CD4-positive, alpha-beta T cell treated with Interferon alpha-2 for 1 hour (primary cell): Measurements from ENCODE around the gene ABCB9.

Source experiments
- DNase-seq, 2 donors: peaks; one replicate each; pipeline ENCODE4 v3.0.0-alpha.2; 2020 to 2022

ABCB9 gene

GRCh38 chr12:122994781-122995502 lies 28.7 kb upstream of the ABCB9 start:
- no peak for DNase-seq

DNA sequence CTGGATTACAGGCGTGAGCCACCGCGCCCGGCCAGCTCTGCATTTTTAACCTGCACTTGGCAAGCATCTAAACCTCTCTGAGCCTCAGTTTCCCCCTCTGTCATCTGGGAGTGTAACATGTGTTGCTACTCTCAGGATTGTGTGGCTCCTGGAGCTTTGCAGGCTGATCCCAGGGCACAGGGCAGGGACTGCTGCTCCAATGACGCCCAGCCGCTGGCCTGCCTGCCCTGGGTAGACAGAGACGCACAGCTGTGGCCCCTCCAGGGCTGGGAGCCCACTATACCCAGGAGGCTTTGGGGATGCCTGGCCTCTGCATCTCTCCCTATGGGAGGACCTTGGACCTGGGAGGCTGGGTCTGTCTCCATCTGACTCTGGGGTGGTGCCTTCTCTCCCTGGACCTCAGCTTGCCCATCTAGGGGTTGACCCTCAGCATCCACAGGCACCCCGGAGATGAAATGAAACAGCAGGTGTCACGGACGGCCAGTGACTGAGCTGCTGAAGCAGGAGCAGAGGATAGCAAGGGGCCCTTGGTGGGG lies 27.9 kb upstream of the ABCB9 start:
- DNase-seq = no peak

DNA sequence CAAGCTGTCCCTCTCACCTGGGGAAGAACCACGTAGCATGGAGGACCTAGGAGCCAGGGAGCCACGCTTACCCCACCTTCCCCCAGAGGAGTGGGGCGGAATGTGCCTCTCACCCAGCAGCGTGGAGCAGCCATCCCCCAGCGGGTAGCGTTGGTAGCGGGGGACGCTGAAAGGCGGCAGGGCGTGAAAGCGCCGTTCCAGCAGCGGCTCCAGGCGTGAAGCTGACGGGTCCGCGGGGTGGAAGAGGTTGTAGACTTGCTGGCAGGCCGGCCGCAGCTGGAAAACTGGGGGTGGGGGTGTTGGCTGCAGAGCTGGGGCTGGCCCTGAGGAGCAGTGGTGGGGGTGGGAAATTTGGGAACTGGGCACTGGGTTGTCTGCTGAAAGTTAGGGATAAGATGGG lies 26.1 kb upstream of the ABCB9 start:
- no peak for DNase-seq

- no peak for DNase-seq
Measured at GRCh38 chr12:122991623-122992275, 25.5 kb upstream of the ABCB9 start.

GRCh38 chr12:122990961-122991622 lies 24.8 kb upstream of the ABCB9 start:
- no peak for DNase-seq

DNA sequence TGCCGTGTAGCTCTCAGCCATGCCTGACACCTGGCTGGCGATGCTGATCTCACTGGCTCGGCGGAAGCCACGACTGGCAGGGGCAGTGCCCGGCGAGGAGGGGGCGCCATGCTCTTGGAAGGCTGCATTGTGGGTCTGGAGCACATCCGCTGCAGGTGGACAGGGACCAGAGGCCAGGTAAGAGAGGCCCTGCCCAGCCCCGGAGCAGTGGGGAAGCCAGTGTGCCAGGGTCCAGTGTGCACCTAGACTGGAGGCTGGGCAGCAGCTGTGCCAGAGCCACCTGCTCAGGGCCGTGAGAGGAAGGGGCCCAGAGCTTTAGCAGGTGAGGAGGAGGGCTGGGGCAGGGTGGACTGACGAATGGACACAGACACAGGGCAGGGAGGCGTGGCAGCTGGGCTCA lies 24.3 kb upstream of the ABCB9 start:
- no peak for DNase-seq

DNA sequence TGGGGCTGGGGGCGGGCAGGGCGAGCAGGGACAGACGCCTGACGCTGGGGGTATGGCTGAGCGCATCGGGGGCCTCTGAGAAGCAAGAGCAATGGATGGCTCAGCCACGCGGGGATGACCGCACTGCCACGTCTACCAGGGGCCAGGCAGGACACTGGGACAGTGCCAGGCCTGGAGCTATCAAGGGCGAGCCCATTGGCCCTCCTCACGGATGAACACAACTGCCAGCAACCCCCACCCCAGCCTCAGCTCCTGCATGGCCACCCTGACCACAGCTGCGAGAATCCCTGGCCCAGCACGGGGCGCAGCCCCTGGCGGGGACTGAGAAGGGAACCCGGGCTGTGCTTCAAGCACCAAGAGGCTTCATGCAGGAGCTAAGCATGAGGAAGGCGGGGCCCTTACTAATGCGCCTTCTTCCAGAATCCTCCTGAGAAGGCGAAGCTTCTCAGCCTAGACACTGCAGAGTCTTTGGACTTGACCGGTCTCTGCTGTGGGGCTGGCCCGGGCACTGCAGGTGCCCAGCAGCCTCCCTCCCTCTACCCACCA lies 23.7 kb upstream of the ABCB9 start:
- DNase-seq = no peak

DNA sequence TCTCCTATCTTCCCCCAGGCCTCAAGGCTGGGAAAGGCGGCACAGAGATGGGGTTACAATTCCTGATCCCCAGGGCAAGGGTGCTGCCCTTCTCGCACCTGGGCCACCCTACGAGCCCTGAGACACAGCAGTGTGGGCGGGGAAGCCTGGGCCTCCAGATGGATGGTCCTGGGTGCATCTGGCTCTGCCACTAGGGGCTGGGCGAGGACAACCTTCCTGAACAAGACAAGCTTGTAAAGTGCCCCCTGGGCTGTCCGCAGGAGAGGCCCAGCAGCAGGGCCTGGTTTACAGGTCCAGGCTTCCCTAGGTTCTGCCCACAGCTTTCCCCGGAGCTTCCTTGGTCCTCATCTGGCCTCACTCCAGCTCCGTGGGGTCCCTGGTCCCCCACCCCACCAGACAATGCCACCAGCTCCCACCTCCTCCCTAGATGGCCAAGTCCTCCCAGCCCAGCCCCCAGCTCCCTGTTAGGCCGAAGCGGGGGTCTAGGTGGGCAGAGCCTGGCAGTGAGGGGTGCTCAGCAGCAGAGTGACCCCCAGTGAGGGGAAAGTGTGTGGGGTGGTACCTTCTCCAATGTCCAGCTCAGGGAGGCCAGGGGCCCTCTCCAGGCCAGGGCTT lies 23.1 kb upstream of the ABCB9 start:
- no peak for DNase-seq

DNA sequence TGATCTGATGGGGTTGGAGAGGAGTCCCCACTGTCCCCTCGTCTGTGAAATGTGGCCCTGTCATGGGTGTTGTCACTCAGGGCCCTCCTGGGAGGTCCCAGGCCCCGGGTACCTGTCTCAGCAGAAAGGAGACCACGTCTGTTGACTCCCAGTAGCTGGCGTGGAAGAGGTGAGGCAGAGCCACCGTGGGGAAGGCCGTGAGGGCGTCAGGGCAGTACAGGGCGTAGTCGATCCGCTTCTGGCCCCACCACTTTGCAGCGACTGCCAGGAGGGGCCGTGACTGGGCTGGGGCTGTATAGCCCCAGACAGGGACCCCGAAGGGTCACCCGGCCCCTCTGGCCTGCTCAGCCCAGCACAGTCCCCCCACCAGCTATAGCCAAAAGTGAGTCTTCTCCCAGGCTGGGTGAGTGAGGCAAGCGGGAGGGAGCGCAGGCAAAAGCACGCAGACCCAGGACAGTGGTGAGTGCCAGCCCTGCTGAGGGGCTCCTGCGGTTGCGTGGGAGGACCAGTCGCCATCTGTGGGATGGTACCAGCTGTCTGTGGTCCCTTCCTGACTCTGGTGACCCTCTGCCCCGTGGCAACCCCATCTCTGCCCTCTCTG lies 22.4 kb upstream of the ABCB9 start:
- DNase-seq = no peak

GRCh38 chr12:122988036-122988435 lies 21.8 kb upstream of the ABCB9 start:
- no peak for DNase-seq

DNA sequence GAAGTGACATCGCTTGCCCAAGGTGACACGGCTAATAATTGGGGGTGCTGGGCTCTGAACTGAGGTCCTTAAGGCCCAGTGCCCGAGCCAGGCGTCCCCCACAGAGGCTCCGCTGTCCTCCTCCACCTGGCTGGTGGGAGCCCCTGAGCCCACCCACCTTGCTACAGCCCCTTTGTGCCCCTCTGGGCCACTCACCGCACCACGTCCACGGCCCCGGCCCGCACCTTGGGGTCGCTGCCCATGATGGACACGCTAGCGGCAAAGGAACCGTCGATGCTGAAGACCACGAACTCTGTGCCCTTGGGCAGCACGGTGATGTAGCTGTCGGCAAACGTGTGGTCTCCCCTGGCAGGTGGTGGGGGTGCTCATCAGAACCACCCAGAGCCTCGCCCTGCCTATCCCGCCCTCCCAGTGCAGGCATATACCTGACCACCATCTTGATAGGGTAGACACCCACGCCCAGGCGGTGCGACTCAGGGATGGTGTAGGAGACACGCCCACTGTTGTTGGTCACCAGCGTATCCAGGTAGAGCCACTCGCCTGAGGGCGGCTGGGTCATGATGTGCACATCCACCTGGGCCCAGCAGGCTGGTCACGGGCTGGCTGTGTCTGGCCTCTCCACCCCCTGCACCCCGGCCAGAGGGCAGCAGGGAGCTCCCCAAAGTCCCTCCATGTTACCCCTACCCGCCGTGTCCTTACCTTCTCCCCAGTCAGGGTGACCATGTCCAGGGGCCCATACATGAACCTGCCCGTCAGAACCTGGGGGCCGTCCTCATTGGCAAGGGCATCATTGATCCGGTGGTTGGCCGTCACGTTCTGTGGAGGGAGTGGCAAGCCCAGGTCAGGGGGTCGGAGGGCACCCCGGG lies 21.1 kb upstream of the ABCB9 start:
- DNase-seq = no peak

- DNase-seq = no peak
Measured at GRCh38 chr12:122986258-122986871, 20.1 kb upstream of the ABCB9 start.

- no peak for DNase-seq
Measured at GRCh38 chr12:122985338-122986257, 19.3 kb upstream of the ABCB9 start.

GRCh38 chr12:122984612-122985337 lies 18.5 kb upstream of the ABCB9 start:
- no peak for DNase-seq

- DNase-seq = no peak
Measured at GRCh38 chr12:122983789-122984515, 17.7 kb upstream of the ABCB9 start.

DNA sequence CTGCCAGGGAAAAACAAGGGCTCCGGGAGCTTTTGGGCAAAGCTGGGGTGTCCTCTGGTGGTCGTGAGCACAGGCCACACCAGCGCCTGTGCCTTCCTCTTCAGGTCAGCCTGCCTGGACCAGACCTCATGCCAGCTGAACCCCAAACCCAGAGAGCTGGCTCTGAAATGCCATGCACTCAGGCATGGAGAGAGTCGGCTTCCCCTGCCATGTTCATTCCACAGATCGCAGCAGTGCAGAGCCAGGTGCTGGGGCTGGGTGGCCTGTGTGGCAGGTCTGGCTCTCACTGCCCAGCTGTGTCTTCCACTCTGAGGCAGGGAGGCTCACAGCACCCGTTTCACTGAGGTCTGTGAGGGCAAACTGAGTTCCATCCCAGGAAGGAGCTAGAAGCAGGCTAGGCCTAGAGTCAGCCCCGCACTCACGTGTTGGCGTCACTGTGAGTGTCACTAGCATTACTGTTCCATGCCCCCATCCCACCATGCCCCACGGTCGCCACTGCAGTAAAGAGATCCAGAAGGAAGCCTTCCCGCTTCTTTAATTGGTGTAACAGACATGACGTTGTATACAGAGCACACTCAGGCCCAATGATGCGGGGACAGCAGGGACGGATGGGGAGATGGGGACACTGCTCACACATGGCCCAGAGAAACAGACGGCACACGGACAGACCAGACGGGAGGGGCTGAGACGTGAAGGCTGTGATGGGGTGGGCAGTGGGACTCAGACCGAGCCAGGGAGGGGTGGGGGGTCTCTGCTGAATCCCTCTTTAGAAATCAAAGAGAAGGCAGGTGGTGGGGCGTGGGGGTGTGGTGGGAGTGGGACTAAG lies 16.9 kb upstream of the ABCB9 start:
- DNase-seq = no peak

DNA sequence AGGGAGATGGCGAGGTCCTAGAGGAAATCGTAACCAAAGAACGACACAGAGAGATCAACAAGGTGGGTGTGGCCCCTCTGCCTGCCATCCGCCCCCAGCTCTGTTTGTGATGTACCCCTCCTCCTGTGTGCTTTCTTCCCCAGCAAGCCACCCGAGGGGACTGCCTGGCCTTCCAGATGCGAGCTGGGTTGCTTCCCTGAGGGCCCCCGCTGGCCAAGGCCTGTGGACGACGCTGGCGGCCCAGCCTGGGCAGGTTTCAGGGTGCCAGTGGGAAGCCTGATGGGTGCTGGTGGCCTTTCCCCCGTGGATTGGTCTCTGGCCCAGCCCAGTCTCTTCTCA lies 16.2 kb upstream of the ABCB9 start:
- no peak for DNase-seq
